ENCODE results near the gene TKFC. TPM values are rescaled to one million over a fixed set of nuclear protein-coding genes. Genes with fewer than 3 reads are reported as not detected.

Gene TKFC
- total RNA-seq, 1 donor from 2014 or later: 35.2 TPM

- DNase-seq (ENCODE audit: low read depth): no peak
- Histone ChIP-seq H3K4me3 (ENCODE audit: low read depth, low read length) (no peak overlapping the region), H3K36me3 (ENCODE audit: control insufficient read depth, insufficient read depth, low read length) (no peaks in the 10 kb centered on the region), H3K27me3 (ENCODE audit: control insufficient read depth, insufficient read depth, low read length) (no peaks in the 10 kb centered on the region)
- TF ChIP-seq CTCF (IDR thresholded peaks at IDR 0.05; ENCODE audit: insufficient read depth, low read length, poor library complexity, severe bottlenecking): no peak
Measured at GRCh38 chr11:61345170-61345610, 12.2 kb downstream of the TKFC start.

- Histone ChIP-seq H3K27me3 (ENCODE audit: control insufficient read depth, insufficient read depth, low read length) (no peaks in the 10 kb centered on the region), H3K36me3 (ENCODE audit: control insufficient read depth, insufficient read depth, low read length) (peaks cover 2% of the 10 kb centered on the region), H3K4me3 (ENCODE audit: low read depth, low read length) (no peak overlapping the region)
- DNase-seq (ENCODE audit: low read depth): no peak
- no peak for TF ChIP-seq CTCF (IDR thresholded peaks at IDR 0.05; ENCODE audit: insufficient read depth, low read length, poor library complexity, severe bottlenecking)
Measured at GRCh38 chr11:61345954-61346843, 13.2 kb downstream of the TKFC start.

- no peaks in the 10 kb centered on the region for H3K27me3 ChIP-seq (ENCODE audit: control insufficient read depth, insufficient read depth, low read length)
- DNase-seq (ENCODE audit: low read depth): no peak
- no peak for TF ChIP-seq CTCF (IDR thresholded peaks at IDR 0.05; ENCODE audit: insufficient read depth, low read length, poor library complexity, severe bottlenecking)
- H3K36me3 ChIP-seq (ENCODE audit: control insufficient read depth, insufficient read depth, low read length): peaks cover 2% of the 10 kb centered on the region
- no peak overlapping the region for H3K4me3 ChIP-seq (ENCODE audit: low read depth, low read length)
Measured at GRCh38 chr11:61347916-61348461, 15.0 kb downstream of the TKFC start.

GRCh38 chr11:61349189-61349751, 16.2 kb downstream of the TKFC start:
- Histone ChIP-seq H3K27me3 (ENCODE audit: control insufficient read depth, insufficient read depth, low read length) (no peaks in the 10 kb centered on the region), H3K36me3 (ENCODE audit: control insufficient read depth, insufficient read depth, low read length) (peaks cover 3% of the 10 kb centered on the region), H3K4me3 (ENCODE audit: low read depth, low read length) (no peak overlapping the region)
- no peak for DNase-seq (ENCODE audit: low read depth)
- no peak for TF ChIP-seq CTCF (IDR thresholded peaks at IDR 0.05; ENCODE audit: insufficient read depth, low read length, poor library complexity, severe bottlenecking)

- no peaks in the 10 kb centered on the region for H3K27me3 ChIP-seq (ENCODE audit: control insufficient read depth, insufficient read depth, low read length)
- no peak overlapping the region for H3K4me3 ChIP-seq (ENCODE audit: low read depth, low read length)
- peaks cover 3% of the 10 kb centered on the region for H3K36me3 ChIP-seq (ENCODE audit: control insufficient read depth, insufficient read depth, low read length)
- no peak for DNase-seq (ENCODE audit: low read depth)
- TF ChIP-seq CTCF (IDR thresholded peaks at IDR 0.05; ENCODE audit: insufficient read depth, low read length, poor library complexity, severe bottlenecking): no peak
Measured at GRCh38 chr11:61349916-61350315, 16.9 kb downstream of the TKFC start.
